ENCODE results near the gene TSSK1B. TPM values are rescaled to one million over a fixed set of nuclear protein-coding genes. Genes with fewer than 3 reads are reported as not detected.

The TSSK1B gene
- polyA plus RNA-seq, 2 of the 4 experiments (the other 2 are of a cell fraction), result not detected

DNA sequence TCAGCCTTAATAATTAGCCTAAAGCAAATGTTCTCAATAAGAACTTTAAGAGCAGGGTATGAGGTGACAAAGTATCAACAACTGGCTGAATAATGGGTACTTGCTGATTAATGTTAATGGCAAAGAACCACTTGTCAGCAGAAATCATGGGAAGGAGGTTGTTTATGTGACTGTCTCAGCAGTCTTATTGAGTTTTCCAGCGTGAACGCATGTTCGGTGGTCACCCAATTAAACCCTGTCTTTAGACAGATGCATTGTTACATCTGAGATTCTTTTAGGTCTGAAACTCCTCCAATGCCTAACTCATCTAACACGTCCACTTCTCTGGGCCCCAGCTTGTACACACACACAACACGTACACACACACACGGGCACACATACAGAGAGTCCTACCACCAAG, 18.2 kb upstream of the TSSK1B start:
- Histone ChIP-seq H3K9me3 (no peaks in the 10 kb centered on the region), H3K27ac (no peak overlapping the region), H3K4me3 (no peak overlapping the region), H3K4me2 (no peak overlapping the region), H3K4me1 (no peaks in the 10 kb centered on the region)
- ATAC-seq, result no peak
- POLR2A ChIA-PET, result no interaction called here
- no peak for FAIRE-seq
- 62% methylated on average over 6 of the region's 6 CpGs for WGBS (ENCODE audit: missing lambda C conversion rate)
- peak; percentile 41 for TF ChIP-seq MAFK (IDR thresholded peaks at IDR 0.05; ENCODE audit: partially characterized antibody)
- TF ChIP-seq TFCP2L1 (CRISPR knock-in tag; IDR thresholded peaks at IDR 0.05), result no peak
- DNase-seq (ENCODE audit: low read depth in 1 of 2, low spot score in 1 of 2), result no peak
- CTCF ChIA-PET, result interaction anchor here (0.9 kb wide), 1 partner anchor 74 kb away, joined by 3 read pairs; no protein-coding TSS in a partner anchor

GRCh38 chr5:113451797-113452196, 17.0 kb upstream of the TSSK1B start:
- Histone ChIP-seq H3K27ac (no peak overlapping the region), H3K4me2 (no peak overlapping the region), H3K4me1 (no peaks in the 10 kb centered on the region), H3K4me3 (no peak overlapping the region), H3K9me3 (no peaks in the 10 kb centered on the region)
- 90% methylated on average over 2 of the region's 2 CpGs for WGBS (ENCODE audit: missing lambda C conversion rate)
- ATAC-seq, result no peak
- POLR2A ChIA-PET, result no interaction called here
- TF ChIP-seq CEBPB (IDR thresholded peaks at IDR 0.05) (no peak), CBX8 (IDR thresholded peaks at IDR 0.05) (no peak), BHLHE40 (IDR thresholded peaks at IDR 0.05; ENCODE audit: low read depth, low read length) (no peak), EHMT2 (IDR thresholded peaks at IDR 0.05; ENCODE audit: low read depth) (no peak), MAFK (IDR thresholded peaks at IDR 0.05; ENCODE audit: partially characterized antibody) (no peak), POLR2A (IDR thresholded peaks at IDR 0.05; ENCODE audit: low read length) (no peak), CHD4 (IDR thresholded peaks at IDR 0.05; ENCODE audit: borderline replicate concordance) (no peak), HOXA7 (CRISPR knock-in tag; IDR thresholded peaks at IDR 0.05) (no peak), SMC3 (IDR thresholded peaks at IDR 0.05) (no peak), EHF (CRISPR knock-in tag; IDR thresholded peaks at IDR 0.05) (no peak), PHF8 (IDR thresholded peaks at IDR 0.05; ENCODE audit: borderline replicate concordance, low read depth) (no peak), NR3C1 (IDR thresholded peaks at IDR 0.05) (no peak), GATA3 (IDR thresholded peaks at IDR 0.05; ENCODE audit: borderline replicate concordance) (no peak), RAD21 (conservative IDR thresholded peaks at IDR 0.05 in 1 of 2, IDR thresholded peaks at IDR 0.05 in 1 of 2) (no peak), HEYL (CRISPR knock-in tag; IDR thresholded peaks at IDR 0.05) (no peak), HDAC2 (IDR thresholded peaks at IDR 0.05) (no peak)
- TF ChIP-seq, protein P1, sequence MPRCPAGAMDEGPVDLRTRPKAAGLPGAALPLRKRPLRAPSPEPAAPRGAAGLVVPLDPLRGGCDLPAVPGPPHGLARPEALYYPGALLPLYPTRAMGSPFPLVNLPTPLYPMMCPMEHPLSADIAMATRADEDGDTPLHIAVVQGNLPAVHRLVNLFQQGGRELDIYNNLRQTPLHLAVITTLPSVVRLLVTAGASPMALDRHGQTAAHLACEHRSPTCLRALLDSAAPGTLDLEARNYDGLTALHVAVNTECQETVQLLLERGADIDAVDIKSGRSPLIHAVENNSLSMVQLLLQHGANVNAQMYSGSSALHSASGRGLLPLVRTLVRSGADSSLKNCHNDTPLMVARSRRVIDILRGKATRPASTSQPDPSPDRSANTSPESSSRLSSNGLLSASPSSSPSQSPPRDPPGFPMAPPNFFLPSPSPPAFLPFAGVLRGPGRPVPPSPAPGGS (IDR thresholded peaks at IDR 0.05), result no peak
- CTCF ChIA-PET, result no interaction called here
- DNase-seq (ENCODE audit: low read depth in 1 of 2, low spot score in 1 of 2), result no peak
- FAIRE-seq, result no peak

DNA sequence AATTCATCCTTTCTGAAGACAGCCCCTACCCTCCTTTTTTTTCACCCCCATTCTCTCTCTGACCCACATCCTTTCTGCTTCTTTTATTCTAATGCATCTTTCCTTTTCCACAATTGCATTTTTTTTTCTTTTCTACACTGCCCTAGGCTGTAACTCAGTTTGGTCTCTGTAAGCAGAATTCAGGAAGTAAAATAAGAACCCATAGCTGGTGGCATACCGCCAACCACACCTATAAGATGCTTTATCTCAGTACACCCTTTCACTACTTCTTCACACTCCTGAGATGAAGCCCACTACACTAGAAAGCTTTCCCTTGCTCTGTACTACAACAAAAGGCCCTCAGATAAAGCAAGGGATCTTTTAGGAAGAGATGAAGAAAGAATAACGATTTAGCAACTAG, 16.1 kb upstream of the TSSK1B start:
- ChIA-PET POLR2A (no interaction called here), CTCF (no interaction called here)
- 9% methylated on average over 2 of the region's 2 CpGs for WGBS (ENCODE audit: missing lambda C conversion rate)
- H3K27ac ChIP-seq, result no peak overlapping the region
- H3K4me2 ChIP-seq, result no peak overlapping the region
- TF ChIP-seq POLR2AphosphoS2 (conservative IDR thresholded peaks at IDR 0.05; ENCODE audit: low read length), result no peak
- no peak for TF ChIP-seq RFX5 (IDR thresholded peaks at IDR 0.05)
- TF ChIP-seq, protein P1 (IDR thresholded peaks at IDR 0.05), result no peak
- TF ChIP-seq, protein P2, sequence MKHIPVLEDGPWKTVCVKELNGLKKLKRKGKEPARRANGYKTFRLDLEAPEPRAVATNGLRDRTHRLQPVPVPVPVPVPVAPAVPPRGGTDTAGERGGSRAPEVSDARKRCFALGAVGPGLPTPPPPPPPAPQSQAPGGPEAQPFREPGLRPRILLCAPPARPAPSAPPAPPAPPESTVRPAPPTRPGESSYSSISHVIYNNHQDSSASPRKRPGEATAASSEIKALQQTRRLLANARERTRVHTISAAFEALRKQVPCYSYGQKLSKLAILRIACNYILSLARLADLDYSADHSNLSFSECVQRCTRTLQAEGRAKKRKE (CRISPR knock-in tag; IDR thresholded peaks at IDR 0.05; ENCODE audit: low read depth), result no peak
- TF ChIP-seq, protein P3, sequence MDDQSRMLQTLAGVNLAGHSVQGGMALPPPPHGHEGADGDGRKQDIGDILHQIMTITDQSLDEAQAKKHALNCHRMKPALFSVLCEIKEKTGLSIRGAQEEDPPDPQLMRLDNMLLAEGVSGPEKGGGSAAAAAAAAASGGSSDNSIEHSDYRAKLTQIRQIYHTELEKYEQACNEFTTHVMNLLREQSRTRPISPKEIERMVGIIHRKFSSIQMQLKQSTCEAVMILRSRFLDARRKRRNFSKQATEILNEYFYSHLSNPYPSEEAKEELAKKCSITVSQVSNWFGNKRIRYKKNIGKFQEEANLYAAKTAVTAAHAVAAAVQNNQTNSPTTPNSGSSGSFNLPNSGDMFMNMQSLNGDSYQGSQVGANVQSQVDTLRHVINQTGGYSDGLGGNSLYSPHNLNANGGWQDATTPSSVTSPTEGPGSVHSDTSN (IDR thresholded peaks at IDR 0.05), result no peak
- TF ChIP-seq HDAC2 (IDR thresholded peaks at IDR 0.05), result no peak
- no peak for TF ChIP-seq JUN (IDR thresholded peaks at IDR 0.05)
- TF ChIP-seq SREBF2 (IDR thresholded peaks at IDR 0.05), result no peak
- no peak for TF ChIP-seq TFCP2L1 (CRISPR knock-in tag; IDR thresholded peaks at IDR 0.05)
- TF ChIP-seq GATA3 (IDR thresholded peaks at IDR 0.05; ENCODE audit: borderline replicate concordance), result no peak
- TF ChIP-seq CHD4 (IDR thresholded peaks at IDR 0.05; ENCODE audit: borderline replicate concordance), result no peak
- TF ChIP-seq CBX2 (IDR thresholded peaks at IDR 0.05; ENCODE audit: borderline replicate concordance, low read depth), result no peak
- TF ChIP-seq MAZ (IDR thresholded peaks at IDR 0.05; ENCODE audit: borderline replicate concordance, low read depth, low read length), result no peak
- no peak for TF ChIP-seq TP53 (CRISPR knock-in tag; IDR thresholded peaks at IDR 0.05)
- no peak for TF ChIP-seq NPAS2 (CRISPR knock-in tag; IDR thresholded peaks at IDR 0.05; ENCODE audit: borderline replicate concordance)
- H3K4me1 ChIP-seq, result no peaks in the 10 kb centered on the region
- H3K4me3 ChIP-seq, result no peak overlapping the region
- FAIRE-seq, result no peak
- ATAC-seq, result no peak
- H3K9me3 ChIP-seq, result no peaks in the 10 kb centered on the region
- no peak for DNase-seq (ENCODE audit: low read depth in 1 of 2, low spot score in 1 of 2)
